K562 (cell line): Measurements from ENCODE around the gene CAGE1. TPM values are rescaled to one million over a fixed set of nuclear protein-coding genes. Genes with fewer than 3 reads are reported as not detected.
A peak's percentile ranks its signal among the peaks of the same experiment; 100 is the strongest.

Source experiments
- E2F3 ChIP-seq: fragments of 250-450 bp; sonication (Bioruptor Pico); IDR thresholded peaks from 2 replicates; pipeline ENCODE4 v1.4.0; 2020; ENCODE audit warnings: mild to moderate bottlenecking
- FOXJ2 ChIP-seq: fragments of 200-800 bp; sonication (Bioruptor generic); IDR thresholded peaks from 2 replicates; pipeline ENCODE4 v1.6.1; 2016; ENCODE audit warnings: missing genetic modification characterization, missing compliant biosample characterization
- FOXJ3 ChIP-seq: sonication (generic); formaldehyde crosslinking; IDR thresholded peaks from 2 replicates; pipeline ENCODE4 v1.4.0; 2020; ENCODE audit warnings: mild to moderate bottlenecking, missing genetic modification reagents
- GTF2B ChIP-seq: IDR thresholded peaks from 2 replicates; pipeline ENCODE4 v1.6.1; 2011; ENCODE audit not compliant: insufficient read length; ENCODE audit errors: extremely low read depth
- HDAC6 ChIP-seq: IDR thresholded peaks from 2 replicates; pipeline ENCODE4 v1.6.1; 2012; ENCODE audit warnings: low read depth, mild to moderate bottlenecking, control low read depth, inconsistent platforms, low read length, moderate library complexity
- MAFG ChIP-seq: fragments of 450-650 bp; conservative IDR thresholded peaks from 2 replicates; pipeline ENCODE4 v1.6.1; 2016; ENCODE audit warnings: missing genetic modification characterization, missing compliant biosample characterization
- MLX ChIP-seq, 2 experiments: fragments of 450-650 bp in 1 of 2; sonication (generic) in 1 of 2; formaldehyde crosslinking; conservative IDR thresholded peaks; 2 replicates each; pipeline versions ENCODE4 v1.4.0 to v1.8.1; 2020 to 2022; ENCODE audit warnings: mild to moderate bottlenecking in 1 of 2, missing genetic modification reagents in 1 of 2
- MTA1 ChIP-seq: fragments of 450-650 bp; IDR thresholded peaks from 2 replicates; pipeline ENCODE4 v1.6.1; 2017; ENCODE audit warnings: borderline replicate concordance
- NCOA4 ChIP-seq: fragments of 450-650 bp; IDR thresholded peaks from 2 replicates; pipeline ENCODE4 v1.6.1; 2018; ENCODE audit warnings: mild to moderate bottlenecking; ENCODE audit not compliant: partially characterized antibody
- PBX2 ChIP-seq, 2 experiments: IDR thresholded peaks in 1 of 2; conservative IDR thresholded peaks in 1 of 2; 2 replicates each; pipeline ENCODE4 v1.6.1; 2016; ENCODE audit warnings: low read depth in 2 of 2, mild to moderate bottlenecking in 1 of 2, missing compliant biosample characterization in 1 of 2, missing genetic modification characterization in 1 of 2, moderate library complexity in 1 of 2
- PCBP2 ChIP-seq: fragments of 200-400 bp; formaldehyde crosslinking; IDR thresholded peaks from 2 replicates; pipeline ENCODE4 v1.6.1; 2018; ENCODE audit warnings: low read length, low read depth, mild to moderate bottlenecking, moderate library complexity; ENCODE audit not compliant: poor library complexity, severe bottlenecking
- POLR2H ChIP-seq: IDR thresholded peaks from 2 replicates; pipeline ENCODE4 v1.6.1; 2016; ENCODE audit warnings: missing genetic modification characterization, low read depth, mild to moderate bottlenecking, control low read depth, missing compliant biosample characterization, moderate library complexity
- RBFOX2 ChIP-seq: fragments of 200-400 bp; formaldehyde crosslinking; IDR thresholded peaks from 2 replicates; pipeline ENCODE4 v1.6.1; 2017; ENCODE audit warnings: low read depth, mild to moderate bottlenecking, low read length, moderate library complexity
- RNF2 ChIP-seq: sonication (generic); IDR thresholded peaks from 2 replicates; pipeline ENCODE4 v1.6.1; 2016
- SMARCA4 ChIP-seq: fragments of 450-650 bp; IDR thresholded peaks from 2 replicates; pipeline ENCODE4 v1.6.1; 2016
- SRF ChIP-seq, 2 experiments: fragments of 250-450, 450-650 bp in 1 of 2; sonication (Bioruptor Pico) in 1 of 2; sonication (generic) in 1 of 2; formaldehyde crosslinking; IDR thresholded peaks; 2 replicates each; pipeline versions ENCODE4 v1.5.0 to v1.5.1; 2020 to 2022; ENCODE audit warnings: mild to moderate bottlenecking in 1 of 2, missing genetic modification reagents in 1 of 2
- SRSF7 ChIP-seq: fragments of 200-400 bp; formaldehyde crosslinking; optimal IDR thresholded peaks from 2 replicates; pipeline ENCODE3; 2017; ENCODE audit warnings: mild to moderate bottlenecking, low read depth, low read length
- SUPT5H ChIP-seq: fragments of 450-650 bp; IDR thresholded peaks from 2 replicates; pipeline ENCODE4 v1.6.1; 2016
- USF1 ChIP-seq: sonication (generic); formaldehyde crosslinking; IDR thresholded peaks from 2 replicates; pipeline ENCODE4 v1.9.0; 2022; ENCODE audit warnings: mild to moderate bottlenecking, missing genetic modification reagents
- ZNF121 ChIP-seq: sonication (generic); formaldehyde crosslinking; conservative IDR thresholded peaks from 2 replicates; pipeline ENCODE4 v1.8.0; 2022; ENCODE audit warnings: missing genetic modification reagents
- ZNF224 ChIP-seq: sonication (generic); formaldehyde crosslinking; IDR thresholded peaks from 2 replicates; pipeline ENCODE4 v1.8.0; 2022; ENCODE audit warnings: mild to moderate bottlenecking, missing genetic modification reagents
- ZNF561 ChIP-seq: fragments of 450-650 bp; formaldehyde crosslinking; conservative IDR thresholded peaks from 2 replicates; pipeline ENCODE4 v1.4.0; 2020; ENCODE audit warnings: mild to moderate bottlenecking, moderate library complexity
- polyA plus RNA-seq, 8 experiments: library from polyadenylated mRNA; depleted of rRNA in 4 of 8; stranded (reverse) in 5 of 8; unstranded in 3 of 8; fragments of >200 nt; fragmentation: Nextera tagmentation in 2 of 8; fragmentation: Illumina TruSeq in 1 of 8; extraction: Ambion mirVana in 2 of 8; extraction: Trizol in 1 of 8; gene quantifications; 2 replicates each; pipeline versions ENCODE4 v1.2.1 to v1.2.3, GENCODE V29; 2011 to 2014; ENCODE audit warnings: inconsistent platforms in 1 of 8, missing spikeins in 1 of 8
- total RNA-seq, 7 experiments: library from RNA; depleted of rRNA in 6 of 7; stranded (reverse); fragments of >200 nt in 6 of 7; fragmentation: Illumina TruSeq in 2 of 7; extraction: Trizol in 2 of 7; gene quantifications; 2 replicates each; pipeline versions ENCODE4 v1.2.1 to v1.2.3, GENCODE V29; 2011 to 2021; ENCODE audit warnings: low replicate concordance in 1 of 7

The CAGE1 gene
- total and polyA plus RNA-seq, 9 of the 15 experiments (the other 6 are each of a cell fraction or from before 2014, with no cell fraction given) = 0.13 to 0.33 (median 0.18) TPM; not detected in 4

- TF ChIP-seq MLX (CRISPR knock-in tag; conservative IDR thresholded peaks at IDR 0.05) (no peak), MTA1 (0 out of 2 replicates have a peak, but pooled peaks have one; percentile 58), POLR2H (tag) (peak; percentile 88), SRF (CRISPR knock-in tag; IDR thresholded peaks at IDR 0.05) (peak in 1 of 2 experiments; percentile 88; a peak in 2 of 4 replicates), GTF2B (no peak), MAFG (tag) (no peak), FOXJ2 (tag) (0 out of 2 replicates have a peak, but pooled peaks have one; percentile 43), PBX2 (CRISPR knock-in tag; IDR thresholded peaks at IDR 0.05; ENCODE audit: low read depth) (no peak), PBX2 (tag; conservative IDR thresholded peaks at IDR 0.05; ENCODE audit: low read depth) (no peak), FOXJ3 (no peak), SUPT5H (peak; percentile 97), NCOA4 (no peak), USF1 (CRISPR knock-in tag) (peak; percentile 99), ZNF224 (CRISPR knock-in tag) (no peak), SRSF7 (no peak), PCBP2 (no peak), RBFOX2 (peak; percentile 100), RNF2 (peak; percentile 84), SMARCA4 (no peak), ZNF561 (CRISPR knock-in tag) (no peak), E2F3 (CRISPR knock-in tag) (no peak), HDAC6 (no peak; the same call in 1 of the 2 replicates), ZNF121 (CRISPR knock-in tag) (no peak)
These were observed 76.7 kb downstream of the CAGE1 start, which contains the start of gene SSR1 (continued) for GRCh38 chr6:7312616-7313504.
